ENCODE results near the gene GPATCH8. TPM values are rescaled to one million over a fixed set of nuclear protein-coding genes. Genes with fewer than 3 reads are reported as not detected.

GPATCH8 gene
- total and polyA plus RNA-seq, 2 of the 8 experiments (the other 6 are each of a cell fraction or from before 2014, with no cell fraction given) = 20.5 to 58.1 TPM

DNA sequence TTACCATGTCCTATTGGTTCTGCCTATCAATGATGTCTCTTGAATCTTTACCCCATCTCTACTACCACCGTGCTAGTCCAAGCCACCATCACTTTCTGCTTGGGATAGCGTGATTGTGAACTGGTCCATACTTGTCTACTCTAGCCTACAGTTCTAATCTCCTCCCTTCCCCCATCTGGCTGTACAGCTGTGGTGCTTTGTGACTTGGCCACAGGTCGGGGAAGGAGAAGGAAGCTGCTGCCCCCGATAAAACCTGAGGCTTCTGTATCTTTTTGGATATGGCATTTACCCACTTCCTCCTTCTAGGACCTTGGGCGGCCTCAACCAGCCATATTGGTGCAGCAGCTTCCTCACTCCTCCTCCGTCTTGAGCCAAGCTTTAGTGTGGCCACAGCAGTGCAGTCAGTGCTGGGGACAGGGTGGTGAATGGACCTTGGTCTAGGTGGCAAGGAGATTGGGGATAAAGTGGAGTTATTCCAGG lies 113.4 kb downstream of the GPATCH8 start:
- no peak overlapping the region for H3K9ac ChIP-seq (replicated peaks in 1 of 4; ENCODE audit: extremely low read depth in 1 of 4, low read depth in 3 of 4, low read length in 3 of 4)
- no peak overlapping the region for H3K18ac ChIP-seq (ENCODE audit: extremely low read depth, low read length)
- no peak overlapping the region for H3K56ac ChIP-seq (replicated peaks; ENCODE audit: insufficient read length, low read depth, low read length)
- H3K23ac ChIP-seq (ENCODE audit: insufficient read length) = no peak overlapping the region
- H3K9me3 ChIP-seq (ENCODE audit: insufficient read depth in 2 of 2, low read depth in 1 of 2, low read length in 1 of 2) = no peaks in the 10 kb centered on the region
- H2BK15ac ChIP-seq (ENCODE audit: low read length) = no peak overlapping the region
- no peak overlapping the region for H4K91ac ChIP-seq (replicated peaks; ENCODE audit: insufficient read length, low read length)
- H3K79me2 ChIP-seq (ENCODE audit: control insufficient read depth in 1 of 2, insufficient read depth in 2 of 2, low read length in 2 of 2) = no peaks in the 10 kb centered on the region
- H2BK12ac ChIP-seq (ENCODE audit: low read depth, low read length) = no peak overlapping the region
- H3K4me3 ChIP-seq (ENCODE audit: extremely low read depth in 1 of 4, insufficient read depth in 2 of 4, low read depth in 3 of 4, low read length in 4 of 4) = no peak overlapping the region
- H2AK5ac ChIP-seq (ENCODE audit: low read depth, low read length) = no peak overlapping the region; the same call in 1 of the 2 replicates
- FAIRE-seq (no peak), DNase-seq (ENCODE audit: low read depth in 1 of 2, low spot score in 2 of 2) (no peak)
- no peak overlapping the region for H2BK20ac ChIP-seq (ENCODE audit: low read length)
- H2BK5ac ChIP-seq (ENCODE audit: low read depth, low read length) = no peak overlapping the region
- 90% methylated on average over 5 of the region's 6 CpGs; no CpG with 5 or more reads in 1 of the 2 experiments for WGBS, 2 experiments (ENCODE audit: extremely low coverage in 1 of 2, insufficient coverage in 1 of 2, insufficient read length in 1 of 2, insufficient replicate concordance in 2 of 2, low coverage in 1 of 2, low lambda C conversion rate in 2 of 2, missing lambda C conversion rate in 1 of 2)
- H3K4me1 ChIP-seq (replicated peaks in 1 of 4; ENCODE audit: control insufficient read depth in 3 of 4, insufficient read depth in 4 of 4, low read length in 3 of 4) = peaks cover 0 to 9% (median 3%) of the 10 kb centered on the region in 4 experiments; a peak in 5 of 7 replicates
- peaks cover 0 to 15% (median 12%) of the 10 kb centered on the region in 4 experiments; a peak in 5 of 7 replicates for H3K27me3 ChIP-seq (replicated peaks in 1 of 4; ENCODE audit: control insufficient read depth in 3 of 4, extremely low read depth in 1 of 4, insufficient read depth in 3 of 4, low read length in 3 of 4)
- H3K14ac ChIP-seq (ENCODE audit: insufficient read length) = no peak overlapping the region
- no peak overlapping the region for H3K4me2 ChIP-seq (ENCODE audit: insufficient read depth in 1 of 2, low read depth in 2 of 2, low read length in 2 of 2)
- ChIA-PET CTCF (ENCODE audit: partially characterized antibody) (interaction anchor here (0.5 to 2.1 kb wide), 4 partner anchors 9 to 133 kb away, joined by 3 to 9 read pairs (median 6); no protein-coding TSS in a partner anchor), POLR2A (ENCODE audit: partially characterized antibody) (no interaction called here)
- peaks cover 9% of the 10 kb centered on the region; the same call in 1 of the 2 replicates for H3K23me2 ChIP-seq (ENCODE audit: low read depth, low read length)
- no peaks in the 10 kb centered on the region for H3K36me3 ChIP-seq (ENCODE audit: control insufficient read depth in 2 of 4, insufficient read depth in 4 of 4, low read length in 3 of 4)
- no peak overlapping the region for H3K27ac ChIP-seq (ENCODE audit: low read depth, low read length)
- no peaks in the 10 kb centered on the region for H3K79me1 ChIP-seq (ENCODE audit: low read depth, low read length)
- no peak overlapping the region for H3K4ac ChIP-seq (replicated peaks; ENCODE audit: insufficient read length, low read depth, low read length)
- H4K20me1 ChIP-seq (replicated peaks in 1 of 2; ENCODE audit: control insufficient read depth in 1 of 2, insufficient read depth in 2 of 2, low read length in 2 of 2) = no peaks in the 10 kb centered on the region
- no peak overlapping the region for H2AFZ ChIP-seq (ENCODE audit: low read length)
- no peak overlapping the region for H4K5ac ChIP-seq (ENCODE audit: insufficient read length, low read depth, low read length)
- H2BK120ac ChIP-seq (replicated peaks; ENCODE audit: low read depth, low read length) = no peak overlapping the region
- no peak overlapping the region for H4K8ac ChIP-seq (ENCODE audit: extremely low read depth, insufficient read depth, low read length)
- TF ChIP-seq NANOG (IDR thresholded peaks at IDR 0.05; ENCODE audit: insufficient read depth, low read depth, low read length, poor library complexity, severe bottlenecking) = no peak
- TF ChIP-seq PHF8 (conservative IDR thresholded peaks at IDR 0.05; ENCODE audit: low read depth, low read length) = no peak
- TF ChIP-seq CREB1 (IDR thresholded peaks at IDR 0.05) = no peak
- no peak for TF ChIP-seq POLR2AphosphoS5 (IDR thresholded peaks at IDR 0.05; ENCODE audit: low read depth, low read length)
- TF ChIP-seq, protein P1, sequence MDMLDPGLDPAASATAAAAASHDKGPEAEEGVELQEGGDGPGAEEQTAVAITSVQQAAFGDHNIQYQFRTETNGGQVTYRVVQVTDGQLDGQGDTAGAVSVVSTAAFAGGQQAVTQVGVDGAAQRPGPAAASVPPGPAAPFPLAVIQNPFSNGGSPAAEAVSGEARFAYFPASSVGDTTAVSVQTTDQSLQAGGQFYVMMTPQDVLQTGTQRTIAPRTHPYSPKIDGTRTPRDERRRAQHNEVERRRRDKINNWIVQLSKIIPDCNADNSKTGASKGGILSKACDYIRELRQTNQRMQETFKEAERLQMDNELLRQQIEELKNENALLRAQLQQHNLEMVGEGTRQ (IDR thresholded peaks at IDR 0.05; ENCODE audit: low read length) = no peak
- TF ChIP-seq, protein P2, sequence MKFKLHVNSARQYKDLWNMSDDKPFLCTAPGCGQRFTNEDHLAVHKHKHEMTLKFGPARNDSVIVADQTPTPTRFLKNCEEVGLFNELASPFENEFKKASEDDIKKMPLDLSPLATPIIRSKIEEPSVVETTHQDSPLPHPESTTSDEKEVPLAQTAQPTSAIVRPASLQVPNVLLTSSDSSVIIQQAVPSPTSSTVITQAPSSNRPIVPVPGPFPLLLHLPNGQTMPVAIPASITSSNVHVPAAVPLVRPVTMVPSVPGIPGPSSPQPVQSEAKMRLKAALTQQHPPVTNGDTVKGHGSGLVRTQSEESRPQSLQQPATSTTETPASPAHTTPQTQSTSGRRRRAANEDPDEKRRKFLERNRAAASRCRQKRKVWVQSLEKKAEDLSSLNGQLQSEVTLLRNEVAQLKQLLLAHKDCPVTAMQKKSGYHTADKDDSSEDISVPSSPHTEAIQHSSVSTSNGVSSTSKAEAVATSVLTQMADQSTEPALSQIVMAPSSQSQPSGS (IDR thresholded peaks at IDR 0.05; ENCODE audit: low read length) = no peak
- TF ChIP-seq TAF1 (IDR thresholded peaks at IDR 0.05; ENCODE audit: low read depth, low read length) = no peak

Data from H1 (cell line).